Stimulated activated naive CD8-positive, alpha-beta T cell treated with anti-CD3 and anti-CD28 coated beads, Interleukin-15, amount 100 ng/mL, for 72 hours (primary cell): ENCODE data around the gene MKLN1.
A peak's percentile ranks its signal among the peaks of the same experiment; 100 is the strongest.

Experiments used
- ATAC-seq: fragments of 150-1000 bp; cut with Tn5 transposase; 2 replicates; pipeline ENCODE4 v1.10.0; 2021; ENCODE audit warnings: mild to moderate bottlenecking, moderate library complexity
- DNase-seq, 2 donors: peaks; one replicate each; pipeline ENCODE4 v3.0.0; 2021 to 2022
- H3K27ac Mint-ChIP-seq, 2 donors: one replicate each; pipeline ENCODE4 v1.8.0; 2022; ENCODE audit warnings: mild to moderate bottlenecking in 2 of 2, mixed read lengths in 2 of 2, moderate library complexity in 2 of 2
- H3K27me3 Mint-ChIP-seq: one replicate; pipeline ENCODE4 v1.8.0; 2022; ENCODE audit warnings: mixed read lengths
- H3K4me1 Mint-ChIP-seq: one replicate; pipeline ENCODE4 v1.8.0; 2022; ENCODE audit warnings: mild to moderate bottlenecking, mixed read lengths
- H3K4me3 Mint-ChIP-seq, 2 donors: one replicate each; pipeline ENCODE4 v1.8.0; 2022; ENCODE audit warnings: mild to moderate bottlenecking in 2 of 2, mixed read lengths in 2 of 2, moderate library complexity in 1 of 2
- H3K9me3 Mint-ChIP-seq, 2 donors: one replicate each; pipeline ENCODE4 v1.8.0; 2022; ENCODE audit warnings: mixed read lengths in 2 of 2

Gene MKLN1

DNA sequence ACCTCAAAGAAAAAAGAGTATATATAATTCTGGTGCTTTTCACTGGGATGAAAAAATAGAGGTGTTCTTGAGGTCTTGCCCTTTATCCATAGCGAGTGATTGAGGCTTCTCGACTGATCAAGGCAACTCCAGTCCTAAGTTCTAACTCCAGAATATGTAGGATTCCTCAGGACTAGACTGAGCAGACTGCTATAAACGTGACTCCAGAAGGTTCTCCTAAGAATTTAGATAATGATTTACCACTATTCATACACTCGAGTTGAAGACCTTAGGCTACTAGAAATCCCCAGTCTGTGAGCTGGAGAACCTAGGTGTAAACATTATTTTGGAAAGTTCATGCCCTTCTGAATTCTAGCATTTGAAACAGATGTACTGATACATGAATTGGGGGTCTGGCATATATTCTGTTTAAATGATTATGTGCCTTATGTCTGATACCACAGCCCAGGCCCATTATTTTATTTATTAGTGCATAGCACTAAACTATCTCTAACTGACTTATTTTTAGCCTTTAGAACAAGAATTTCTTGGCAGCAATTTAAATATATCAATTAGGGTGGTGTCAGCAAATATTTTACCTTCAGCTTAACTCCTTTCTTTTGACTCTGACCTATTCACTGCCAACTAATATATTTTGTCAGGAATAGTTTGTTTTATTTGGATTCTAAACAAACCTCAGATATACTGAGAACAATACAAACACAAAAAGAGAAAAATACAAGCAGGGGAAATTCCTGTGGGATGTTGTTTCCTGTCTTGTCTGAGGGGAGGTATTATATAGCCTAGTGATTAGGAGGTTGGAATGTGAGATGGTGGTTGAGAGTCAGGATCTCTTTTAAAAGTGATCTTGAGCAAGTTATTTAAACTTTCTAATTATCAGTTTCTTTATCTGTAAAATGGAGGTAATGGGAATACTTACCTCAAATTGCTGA lies 153.0 kb downstream of the MKLN1 start:
- Mint-ChIP-seq H3K4me1 (no peaks in the 10 kb centered on the region), H3K27me3 (no peaks in the 10 kb centered on the region), H3K9me3 (no peaks in the 10 kb centered on the region), H3K27ac (no peak overlapping the region), H3K4me3 (no peak overlapping the region)
- no peak for ATAC-seq
- DNase-seq, result no peak

DNA sequence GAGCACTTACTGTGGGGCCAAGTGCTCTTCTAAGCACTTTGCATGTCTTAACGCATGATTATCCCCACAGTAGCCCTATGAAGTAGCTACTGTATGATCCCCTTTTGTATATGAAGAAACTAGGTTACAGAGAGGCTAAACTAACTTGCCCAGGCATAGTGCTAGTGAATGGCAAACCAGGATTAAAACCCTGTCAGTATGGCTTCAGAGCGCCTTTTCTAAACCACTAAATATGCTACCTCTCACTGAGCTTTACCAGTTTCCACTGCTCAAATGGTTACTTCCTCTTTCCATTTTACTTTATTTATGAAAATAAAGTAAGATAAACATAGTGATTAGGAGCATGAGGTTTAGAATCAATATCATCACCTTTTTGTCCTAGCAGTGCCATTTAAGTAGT lies 155.1 kb downstream of the MKLN1 start:
- ATAC-seq, result no peak
- Mint-ChIP-seq H3K4me1 (no peaks in the 10 kb centered on the region), H3K9me3 (no peaks in the 10 kb centered on the region), H3K4me3 (no peak overlapping the region), H3K27ac (no peak overlapping the region), H3K27me3 (no peaks in the 10 kb centered on the region)
- no peak for DNase-seq

DNA sequence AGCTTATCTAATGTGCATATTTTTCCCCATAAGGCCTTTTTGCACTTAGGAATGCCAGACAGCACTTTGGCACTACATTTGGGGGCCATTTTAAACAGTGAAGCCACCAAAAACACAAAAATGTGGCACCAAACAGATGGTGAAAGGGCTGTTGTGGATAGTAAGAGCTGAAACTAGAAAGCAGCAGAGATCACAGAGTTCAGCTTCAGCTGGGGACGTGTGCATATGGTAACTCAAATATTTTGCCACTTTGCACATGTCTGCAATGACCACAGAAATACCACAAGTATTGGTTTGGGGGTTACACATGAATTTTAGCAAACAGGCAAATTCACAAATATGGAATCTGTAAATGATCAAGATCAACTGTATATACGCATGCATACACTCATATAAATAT lies 155.9 kb downstream of the MKLN1 start:
- Mint-ChIP-seq H3K4me3 (no peak overlapping the region), H3K27me3 (no peaks in the 10 kb centered on the region), H3K9me3 (no peaks in the 10 kb centered on the region), H3K27ac (peak overlapping the region in 1 of 2 donors; percentile 41), H3K4me1 (no peaks in the 10 kb centered on the region)
- DNase-seq (no peak), ATAC-seq (no peak)

DNA sequence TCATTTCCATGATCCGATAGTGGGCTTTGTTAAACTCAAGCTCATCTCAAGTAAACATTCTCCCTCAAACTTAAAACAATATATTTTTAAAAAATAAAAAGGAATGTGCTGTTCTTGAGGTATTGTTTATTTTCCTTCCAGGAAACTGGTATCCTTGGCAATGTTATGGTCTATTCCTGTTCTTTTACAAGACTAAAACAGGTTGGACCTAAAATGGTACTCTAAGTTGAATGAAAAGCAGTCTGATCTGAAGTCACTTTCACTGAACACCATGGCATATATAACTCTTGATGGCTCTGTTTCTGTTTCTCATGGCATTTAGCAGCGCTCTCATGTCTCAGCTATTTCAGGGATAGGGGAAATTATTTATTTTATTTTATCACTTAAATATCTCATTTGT lies 158.7 kb downstream of the MKLN1 start:
- DNase-seq (no peak), ATAC-seq (no peak)
- no peak overlapping the region for H3K4me3 Mint-ChIP-seq
- H3K9me3 Mint-ChIP-seq, result no peaks in the 10 kb centered on the region
- no peak overlapping the region for H3K27ac Mint-ChIP-seq
- H3K4me1 Mint-ChIP-seq, result no peaks in the 10 kb centered on the region
- no peaks in the 10 kb centered on the region for H3K27me3 Mint-ChIP-seq

DNA sequence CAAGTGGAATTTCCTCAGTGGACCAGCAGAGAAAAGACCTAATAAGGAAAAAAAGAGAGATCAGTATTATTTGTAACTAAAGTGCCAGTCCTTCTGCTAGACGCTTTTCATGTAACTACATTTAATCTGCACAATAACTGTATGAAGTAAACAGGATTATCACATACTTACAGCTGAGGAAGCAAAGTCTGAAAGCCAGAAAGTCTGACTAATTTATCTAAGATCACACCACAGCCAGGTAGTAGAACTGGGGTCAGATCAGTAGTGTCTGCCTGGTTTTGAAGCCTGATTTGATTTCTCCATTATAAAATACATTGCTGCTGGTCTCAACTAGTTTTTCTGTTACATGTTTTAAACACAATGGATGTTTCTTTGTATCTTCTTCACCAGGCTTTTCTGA lies 159.5 kb downstream of the MKLN1 start:
- ATAC-seq (no peak), DNase-seq (no peak)
- Mint-ChIP-seq H3K27ac (no peak overlapping the region), H3K27me3 (no peaks in the 10 kb centered on the region), H3K4me3 (no peak overlapping the region), H3K9me3 (no peaks in the 10 kb centered on the region), H3K4me1 (no peaks in the 10 kb centered on the region)

DNA sequence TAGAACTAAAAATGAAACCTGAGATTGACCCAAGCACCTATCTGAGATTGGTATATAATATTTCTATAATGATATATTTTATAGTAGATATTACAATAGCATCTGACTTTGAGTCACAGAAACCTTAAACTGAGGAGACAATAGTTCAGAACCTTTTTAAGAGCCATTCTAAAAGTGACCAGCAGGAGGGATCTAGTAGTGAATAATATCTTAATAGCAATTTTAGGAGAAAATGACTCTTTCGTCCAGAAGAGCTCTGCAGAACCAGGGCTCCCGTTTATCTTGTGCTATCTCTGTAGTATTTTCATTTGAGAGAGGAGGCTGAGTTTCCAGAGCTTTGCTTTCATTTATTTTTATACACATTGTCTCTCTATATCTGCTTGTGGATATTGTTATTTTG lies 160.7 kb downstream of the MKLN1 start:
- H3K4me1 Mint-ChIP-seq, result no peaks in the 10 kb centered on the region
- ATAC-seq (no peak), DNase-seq (no peak)
- H3K27ac Mint-ChIP-seq, result peak overlapping the region in 1 of 2 donors; percentile 79
- no peaks in the 10 kb centered on the region for H3K9me3 Mint-ChIP-seq
- H3K4me3 Mint-ChIP-seq, result no peak overlapping the region
- no peaks in the 10 kb centered on the region for H3K27me3 Mint-ChIP-seq

DNA sequence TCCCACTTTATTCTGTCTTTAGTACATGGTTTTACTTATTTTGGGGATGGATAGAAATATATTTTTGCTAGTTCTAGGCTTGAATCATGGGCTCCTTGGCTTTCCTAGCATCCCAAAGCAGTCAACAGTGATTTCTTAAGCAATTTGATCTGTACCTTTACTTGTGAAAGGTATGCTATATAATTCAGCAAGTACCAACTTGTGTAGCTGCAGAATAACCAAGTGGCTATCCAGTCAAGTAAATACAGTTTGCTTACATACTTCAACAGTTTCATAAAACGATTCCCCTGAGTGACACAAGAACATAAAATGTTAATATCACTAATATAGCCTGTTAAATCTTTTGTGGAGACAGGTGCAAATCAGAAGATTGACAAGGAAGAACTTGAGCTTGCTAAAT lies 161.5 kb downstream of the MKLN1 start:
- H3K4me3 Mint-ChIP-seq, result no peak overlapping the region

DNA sequence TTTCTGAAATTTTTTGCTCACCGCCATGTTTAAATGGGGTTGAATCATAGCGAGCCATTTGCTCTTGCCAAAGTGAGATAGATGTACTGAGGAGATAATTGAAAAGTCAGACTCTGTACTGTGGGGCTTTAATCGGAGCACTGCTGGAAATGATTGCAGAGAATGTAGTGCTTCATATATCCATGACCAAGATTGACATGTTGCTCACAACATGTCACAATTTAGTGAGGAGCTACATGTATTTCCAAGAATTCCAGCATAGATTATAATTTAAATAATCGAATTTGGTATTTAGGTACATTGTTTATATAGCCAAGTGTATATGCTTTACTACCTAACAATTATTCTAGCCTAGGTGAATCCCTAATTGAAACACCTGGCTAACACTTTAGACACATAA lies 162.2 kb downstream of the MKLN1 start:
- Mint-ChIP-seq H3K27me3 (no peaks in the 10 kb centered on the region), H3K4me3 (no peak overlapping the region), H3K4me1 (no peaks in the 10 kb centered on the region), H3K9me3 (no peaks in the 10 kb centered on the region), H3K27ac (no peak overlapping the region)
- ATAC-seq (no peak), DNase-seq (no peak)

More for the DNA sequence above, 161.5 kb downstream of the MKLN1 start:
- no peak for ATAC-seq
- Mint-ChIP-seq H3K27me3 (no peaks in the 10 kb centered on the region), H3K9me3 (no peaks in the 10 kb centered on the region), H3K27ac (no peak overlapping the region), H3K4me1 (no peaks in the 10 kb centered on the region)
- DNase-seq, result no peak

DNA sequence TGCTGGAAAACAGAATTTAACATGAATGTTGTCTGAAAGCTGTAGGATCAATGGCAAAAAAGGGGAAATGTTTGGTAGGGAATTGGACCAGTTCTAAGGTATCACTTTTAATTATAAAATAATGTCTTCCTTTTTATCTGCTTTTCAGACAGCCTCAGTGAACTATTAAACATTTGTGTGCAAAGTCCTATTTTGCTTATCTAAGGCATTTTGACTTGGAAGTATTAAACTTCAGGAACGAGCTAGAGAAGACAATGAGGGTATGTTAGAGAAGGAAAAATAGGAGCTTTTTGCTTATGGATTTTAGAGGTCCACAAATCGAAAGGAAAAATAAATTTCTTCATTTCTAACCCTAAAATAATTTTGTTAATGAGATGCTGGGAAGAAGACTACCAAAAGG lies 165.4 kb downstream of the MKLN1 start:
- no peak for DNase-seq
- no peak overlapping the region for H3K4me3 Mint-ChIP-seq
- no peak for ATAC-seq
- no peaks in the 10 kb centered on the region for H3K9me3 Mint-ChIP-seq
- H3K27ac Mint-ChIP-seq, result no peak overlapping the region
- no peaks in the 10 kb centered on the region for H3K27me3 Mint-ChIP-seq
- H3K4me1 Mint-ChIP-seq, result no peaks in the 10 kb centered on the region

DNA sequence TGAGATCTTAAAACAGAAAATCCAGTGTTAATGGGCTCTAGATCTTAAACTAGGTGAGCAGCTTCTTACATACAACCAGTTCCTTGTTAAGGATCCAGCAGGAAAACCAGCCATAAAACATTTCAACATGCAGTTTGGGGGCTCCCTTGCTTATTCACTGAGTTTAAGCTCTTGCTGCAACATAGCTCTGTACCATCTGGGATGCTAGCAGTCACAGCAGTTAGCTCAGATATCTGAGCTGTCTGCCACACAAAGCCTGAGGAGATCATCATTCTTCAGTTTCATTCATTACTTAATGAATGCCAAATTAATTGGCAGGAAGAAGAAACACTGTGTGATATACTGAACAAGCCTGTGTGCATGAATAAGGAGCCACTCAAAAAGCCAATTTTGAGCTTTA lies 165.9 kb downstream of the MKLN1 start:
- ATAC-seq (no peak), DNase-seq (no peak)
- H3K27me3 Mint-ChIP-seq, result no peaks in the 10 kb centered on the region
- H3K4me3 Mint-ChIP-seq, result no peak overlapping the region
- H3K9me3 Mint-ChIP-seq, result no peaks in the 10 kb centered on the region
- no peaks in the 10 kb centered on the region for H3K4me1 Mint-ChIP-seq
- H3K27ac Mint-ChIP-seq, result peak overlapping the region in 1 of 2 donors; percentile 26

DNA sequence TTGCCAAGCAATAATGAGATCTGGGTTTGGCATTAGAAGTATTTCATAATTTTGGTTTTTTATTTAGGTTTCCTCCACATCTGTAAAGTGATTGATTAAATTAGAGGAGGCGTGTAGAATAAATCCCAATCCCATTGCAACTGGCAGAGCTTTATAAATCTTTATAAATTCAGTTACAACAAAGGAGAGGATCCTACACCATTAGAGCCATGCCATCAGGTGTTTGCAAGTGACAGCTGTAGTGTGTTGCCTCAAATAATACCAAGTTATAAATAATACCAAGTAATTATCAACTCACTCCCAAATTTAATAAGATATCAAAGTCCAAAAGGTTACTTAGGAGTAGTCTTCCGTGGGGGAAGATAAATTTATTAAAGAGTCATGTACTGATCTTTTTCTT lies 166.5 kb downstream of the MKLN1 start:
- Mint-ChIP-seq H3K27me3 (no peaks in the 10 kb centered on the region), H3K27ac (no peak overlapping the region), H3K4me1 (no peaks in the 10 kb centered on the region), H3K9me3 (no peaks in the 10 kb centered on the region), H3K4me3 (no peak overlapping the region)
- ATAC-seq (no peak), DNase-seq (no peak)

DNA sequence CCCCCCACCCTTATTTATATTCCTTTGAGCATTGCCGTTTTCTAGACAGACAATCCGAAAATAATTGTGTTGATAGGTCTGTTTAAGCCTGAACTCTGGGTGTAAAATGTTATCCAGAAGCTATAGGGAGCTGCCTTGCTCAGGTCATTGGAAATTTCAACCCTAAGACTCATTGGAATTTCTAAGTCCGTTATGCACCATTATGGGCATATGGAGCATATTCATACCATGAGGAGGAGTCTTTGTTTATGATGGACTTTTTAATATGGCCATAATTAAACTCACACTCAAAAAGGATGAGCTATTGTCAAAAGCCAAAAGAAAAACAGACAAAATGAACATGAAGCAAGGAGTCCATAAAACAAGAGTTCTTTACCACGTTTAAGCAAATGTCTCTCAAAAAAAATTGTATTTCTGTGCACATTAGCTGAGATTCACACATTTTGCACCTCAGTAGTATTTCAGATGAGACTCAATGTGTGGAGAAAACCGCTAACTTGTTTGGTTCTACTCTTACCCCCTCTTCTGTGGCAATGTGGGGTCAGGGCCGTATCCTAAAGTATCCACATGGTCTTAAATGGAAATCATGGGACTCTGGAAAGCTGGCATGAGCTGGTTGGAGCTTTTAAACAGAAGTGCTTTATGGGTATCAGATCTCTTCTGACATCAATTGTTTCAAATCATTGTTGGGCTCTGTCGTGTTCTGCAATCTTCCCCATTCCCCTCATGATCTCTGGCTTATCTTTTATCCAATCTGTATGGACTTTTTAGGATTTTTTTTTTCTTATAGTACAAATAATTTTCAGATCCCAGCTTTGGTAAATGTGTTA lies 168.2 kb downstream of the MKLN1 start:
- peaks cover 5% of the 10 kb centered on the region for H3K4me1 Mint-ChIP-seq
- no peaks in the 10 kb centered on the region for H3K27me3 Mint-ChIP-seq
- no peaks in the 10 kb centered on the region for H3K9me3 Mint-ChIP-seq
- DNase-seq (no peak), ATAC-seq (no peak)
- peak overlapping the region; percentile 20 to 53 for H3K27ac Mint-ChIP-seq
- H3K4me3 Mint-ChIP-seq, result no peak overlapping the region

DNA sequence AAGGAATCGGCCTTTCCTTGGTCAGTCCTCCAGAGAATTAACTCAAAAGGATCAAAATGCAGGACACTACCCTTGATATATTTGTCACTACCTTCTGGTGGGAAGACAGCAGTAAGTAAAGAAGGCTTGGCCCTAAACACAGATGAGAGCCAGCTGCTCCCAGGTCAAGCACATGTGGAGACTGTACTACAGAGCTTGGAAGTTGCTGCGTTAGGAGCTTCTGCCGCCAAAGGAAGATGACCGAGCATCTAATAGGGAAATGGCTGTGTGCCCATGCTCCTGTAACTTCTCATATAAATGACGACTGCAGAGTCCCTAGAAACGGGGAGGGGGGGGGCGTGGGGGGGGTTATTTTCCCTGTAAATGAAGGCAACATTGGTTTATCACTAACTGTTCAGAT lies 169.8 kb downstream of the MKLN1 start:
- ATAC-seq (no peak), DNase-seq (no peak)
- Mint-ChIP-seq H3K27ac (no peak overlapping the region), H3K4me1 (peaks cover 20% of the 10 kb centered on the region), H3K9me3 (no peaks in the 10 kb centered on the region), H3K4me3 (no peak overlapping the region), H3K27me3 (no peaks in the 10 kb centered on the region)

DNA sequence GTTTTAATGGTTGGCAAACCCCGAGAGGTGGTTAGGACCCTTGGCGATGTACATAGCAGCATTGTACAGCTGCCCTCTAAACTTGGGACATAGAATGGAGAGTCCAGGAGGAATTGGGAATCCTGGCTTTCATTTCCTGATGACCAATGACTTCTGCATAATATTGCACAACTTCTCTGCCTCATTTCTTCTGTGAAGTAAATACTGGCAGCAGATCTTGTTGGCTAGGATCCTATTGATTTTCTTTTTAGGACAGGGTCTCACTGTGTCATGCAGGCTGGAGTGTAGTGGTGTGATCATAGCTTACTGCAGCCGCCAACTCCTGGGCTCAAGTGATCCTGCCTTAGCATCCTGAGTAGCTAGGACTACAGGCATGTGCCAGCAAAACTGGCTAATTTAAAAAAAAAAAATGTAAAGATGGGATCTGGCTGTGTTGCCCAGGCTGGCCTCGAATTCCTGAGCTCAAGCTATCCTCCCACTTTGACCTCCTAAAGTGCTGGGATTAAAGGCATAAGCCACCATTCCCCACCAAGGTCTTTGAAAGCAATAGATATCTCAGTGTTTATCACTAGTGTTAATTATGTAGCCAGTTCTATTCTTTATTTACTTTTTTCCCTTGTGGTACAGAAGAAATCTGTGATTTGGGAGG lies 170.7 kb downstream of the MKLN1 start:
- Mint-ChIP-seq H3K27me3 (no peaks in the 10 kb centered on the region), H3K4me1 (peaks cover 29% of the 10 kb centered on the region), H3K4me3 (no peak overlapping the region), H3K27ac (no peak overlapping the region), H3K9me3 (no peaks in the 10 kb centered on the region)
- DNase-seq (no peak), ATAC-seq (no peak)

DNA sequence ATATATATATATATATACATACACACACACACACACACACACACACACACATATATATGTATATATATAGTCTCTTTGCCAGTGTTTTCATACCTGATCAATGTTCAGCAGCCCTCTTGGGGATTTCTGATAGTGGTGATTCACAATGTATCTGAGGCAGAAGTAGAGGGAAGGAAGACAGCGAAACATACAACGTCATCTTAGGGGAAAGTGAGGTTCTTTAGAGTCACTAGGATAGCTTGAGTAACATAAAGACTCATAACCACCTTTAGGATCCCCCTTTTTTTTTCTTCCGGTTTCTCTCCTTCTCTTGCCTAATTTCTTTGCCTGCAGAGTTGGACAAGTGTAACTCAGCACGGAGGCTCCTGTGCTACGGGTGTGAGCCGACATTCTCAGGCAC lies 172.1 kb downstream of the MKLN1 start:
- no peak for ATAC-seq
- no peak overlapping the region for H3K27ac Mint-ChIP-seq

DNA sequence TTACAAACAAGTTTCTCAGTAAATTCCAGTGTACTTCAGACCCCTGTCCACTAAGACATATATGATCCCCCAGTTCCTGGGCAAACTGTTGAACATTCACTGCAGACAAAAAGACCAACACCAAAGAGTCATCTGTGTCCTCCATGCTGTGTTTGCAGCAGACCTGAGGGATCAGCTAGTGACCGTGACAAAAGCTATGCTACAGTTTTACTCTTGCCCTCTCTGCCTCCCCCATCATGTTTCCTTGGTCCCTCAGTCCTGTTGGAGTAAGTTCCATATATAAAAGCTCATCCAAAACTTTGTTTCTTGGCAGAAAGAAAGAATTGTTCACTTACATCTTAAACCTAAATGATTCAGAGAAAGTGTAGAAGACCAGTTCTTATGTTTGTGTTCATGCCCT lies 172.7 kb downstream of the MKLN1 start:
- DNase-seq (no peak), ATAC-seq (no peak)
- Mint-ChIP-seq H3K4me3 (no peak overlapping the region), H3K4me1 (peaks cover 41% of the 10 kb centered on the region), H3K27me3 (no peaks in the 10 kb centered on the region), H3K9me3 (no peaks in the 10 kb centered on the region), H3K27ac (no peak overlapping the region)

More for the DNA sequence above, 172.1 kb downstream of the MKLN1 start:
- peaks cover 37% of the 10 kb centered on the region for H3K4me1 Mint-ChIP-seq
- no peak for DNase-seq
- no peak overlapping the region for H3K4me3 Mint-ChIP-seq
- no peaks in the 10 kb centered on the region for H3K27me3 Mint-ChIP-seq
- no peaks in the 10 kb centered on the region for H3K9me3 Mint-ChIP-seq
